Nephron (organoid): Measurements from ENCODE around the gene SC5D.

Experiments used
- H3K27ac Mint-ChIP-seq, 3 experiments: 2 replicates each; pipeline ENCODE4 v1.8.0; 2020; ENCODE audit warnings: mixed read lengths in 3 of 3, mild to moderate bottlenecking in 2 of 3, moderate library complexity in 1 of 3
- H3K27me3 Mint-ChIP-seq: 2 replicates; pipeline ENCODE4 v1.8.0; 2021; ENCODE audit warnings: low read depth, mild to moderate bottlenecking, moderate library complexity, mixed read lengths
- H3K36me3 Mint-ChIP-seq: 2 replicates; pipeline ENCODE4 v1.8.0; 2020; ENCODE audit warnings: low read depth, mixed read lengths
- H3K4me1 Mint-ChIP-seq: 2 replicates; pipeline ENCODE4 v1.8.0; 2020; ENCODE audit warnings: mixed read lengths
- H3K4me3 Mint-ChIP-seq, 3 experiments: 2 replicates each; pipeline ENCODE4 v1.8.0; 2020; ENCODE audit warnings: mild to moderate bottlenecking in 3 of 3, mixed read lengths in 3 of 3, moderate library complexity in 2 of 3
- H3K9me3 Mint-ChIP-seq: 2 replicates; pipeline ENCODE4 v1.8.0; 2020; ENCODE audit warnings: mixed read lengths
- TF ChIP-seq, protein P1 (sequence below), 3 experiments: fragments of 200-600 bp; sonication (generic); IDR thresholded peaks; one replicate each; pipeline ENCODE4 v1.5.0; 2021; ENCODE audit warnings: antibody characterized with exemption in 3 of 3; ENCODE audit not compliant: unreplicated experiment in 3 of 3

SC5D gene

DNA sequence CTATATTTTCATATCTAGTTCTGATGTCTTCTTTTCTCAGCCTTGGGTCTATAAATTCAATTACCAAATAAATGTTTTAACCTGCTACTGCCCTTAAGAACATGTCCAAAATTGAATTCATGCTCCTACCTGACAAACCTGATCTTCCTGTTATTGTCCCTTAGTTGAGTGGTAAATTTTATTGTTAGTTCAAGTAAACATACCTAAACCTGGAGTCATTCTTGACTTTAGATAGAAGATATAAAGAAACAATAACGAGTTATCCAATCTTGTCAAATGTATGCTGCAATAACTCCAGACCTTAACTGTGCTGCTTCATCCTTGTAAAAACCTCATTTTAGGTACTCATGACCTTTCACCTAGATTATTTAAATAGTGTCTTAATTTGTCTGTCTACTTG, 34.6 kb upstream of the SC5D start:
- Mint-ChIP-seq H3K4me3 (no peak overlapping the region), H3K27ac (no peak overlapping the region), H3K4me1 (no peaks in the 10 kb centered on the region), H3K36me3 (no peaks in the 10 kb centered on the region), H3K9me3 (peaks cover 37% of the 10 kb centered on the region), H3K27me3 (peaks cover 3% of the 10 kb centered on the region)
- TF ChIP-seq, protein P1, sequence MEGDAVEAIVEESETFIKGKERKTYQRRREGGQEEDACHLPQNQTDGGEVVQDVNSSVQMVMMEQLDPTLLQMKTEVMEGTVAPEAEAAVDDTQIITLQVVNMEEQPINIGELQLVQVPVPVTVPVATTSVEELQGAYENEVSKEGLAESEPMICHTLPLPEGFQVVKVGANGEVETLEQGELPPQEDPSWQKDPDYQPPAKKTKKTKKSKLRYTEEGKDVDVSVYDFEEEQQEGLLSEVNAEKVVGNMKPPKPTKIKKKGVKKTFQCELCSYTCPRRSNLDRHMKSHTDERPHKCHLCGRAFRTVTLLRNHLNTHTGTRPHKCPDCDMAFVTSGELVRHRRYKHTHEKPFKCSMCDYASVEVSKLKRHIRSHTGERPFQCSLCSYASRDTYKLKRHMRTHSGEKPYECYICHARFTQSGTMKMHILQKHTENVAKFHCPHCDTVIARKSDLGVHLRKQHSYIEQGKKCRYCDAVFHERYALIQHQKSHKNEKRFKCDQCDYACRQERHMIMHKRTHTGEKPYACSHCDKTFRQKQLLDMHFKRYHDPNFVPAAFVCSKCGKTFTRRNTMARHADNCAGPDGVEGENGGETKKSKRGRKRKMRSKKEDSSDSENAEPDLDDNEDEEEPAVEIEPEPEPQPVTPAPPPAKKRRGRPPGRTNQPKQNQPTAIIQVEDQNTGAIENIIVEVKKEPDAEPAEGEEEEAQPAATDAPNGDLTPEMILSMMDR (IDR thresholded peaks at IDR 0.05; ENCODE audit: unreplicated experiment in 3 of 3), result no peak

DNA sequence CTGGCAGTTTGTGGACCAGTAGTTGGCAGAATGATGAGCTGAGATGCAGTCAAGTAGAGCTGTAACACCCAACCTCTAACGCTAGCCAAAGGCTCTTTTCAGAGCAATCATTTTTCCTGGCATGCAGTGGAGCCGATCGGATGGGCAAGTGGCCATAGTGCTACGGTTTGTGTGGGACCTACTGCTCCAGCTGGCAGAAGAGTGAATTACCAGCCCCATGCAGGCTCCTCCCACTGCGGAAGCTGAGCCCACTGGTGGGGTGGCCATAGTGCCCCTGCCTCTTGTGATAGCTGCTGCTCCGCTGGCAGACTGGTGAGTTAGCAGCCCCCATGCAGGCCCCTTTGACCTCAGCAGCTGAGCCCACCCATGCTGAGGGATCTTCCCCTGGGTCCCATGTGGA, 27.0 kb upstream of the SC5D start:
- TF ChIP-seq, protein P1 (IDR thresholded peaks at IDR 0.05; ENCODE audit: unreplicated experiment in 3 of 3), result no peak
- Mint-ChIP-seq H3K4me3 (no peak overlapping the region), H3K36me3 (no peaks in the 10 kb centered on the region), H3K4me1 (peaks cover 15% of the 10 kb centered on the region), H3K27me3 (peaks cover 15% of the 10 kb centered on the region), H3K27ac (no peak overlapping the region), H3K9me3 (peaks cover 37% of the 10 kb centered on the region)

DNA sequence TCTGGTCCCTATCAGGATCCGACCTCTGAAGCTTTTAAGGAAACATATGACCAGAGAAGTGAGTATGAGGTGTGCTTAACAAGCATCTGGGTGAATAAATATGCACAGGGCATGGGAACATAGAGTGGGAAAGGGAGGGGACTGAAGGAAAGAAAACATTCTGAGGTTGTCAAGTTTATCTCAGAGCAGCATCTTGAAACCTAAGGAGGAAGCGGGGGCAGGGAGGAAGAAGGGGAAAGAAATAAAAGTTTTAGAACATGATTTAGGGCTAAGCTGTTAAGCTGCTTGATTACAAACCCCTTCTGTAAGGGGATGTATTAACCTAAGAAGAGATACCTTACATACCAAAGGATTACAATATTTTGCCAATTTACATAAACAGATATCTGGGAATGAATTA, 24.0 kb upstream of the SC5D start:
- H3K9me3 Mint-ChIP-seq, result peaks cover 20% of the 10 kb centered on the region
- TF ChIP-seq, protein P1 (IDR thresholded peaks at IDR 0.05; ENCODE audit: unreplicated experiment in 3 of 3), result no peak
- H3K27me3 Mint-ChIP-seq, result peaks cover 15% of the 10 kb centered on the region
- H3K36me3 Mint-ChIP-seq, result no peaks in the 10 kb centered on the region
- no peak overlapping the region for H3K4me3 Mint-ChIP-seq
- H3K27ac Mint-ChIP-seq, result no peak overlapping the region
- peaks cover 21% of the 10 kb centered on the region for H3K4me1 Mint-ChIP-seq

DNA sequence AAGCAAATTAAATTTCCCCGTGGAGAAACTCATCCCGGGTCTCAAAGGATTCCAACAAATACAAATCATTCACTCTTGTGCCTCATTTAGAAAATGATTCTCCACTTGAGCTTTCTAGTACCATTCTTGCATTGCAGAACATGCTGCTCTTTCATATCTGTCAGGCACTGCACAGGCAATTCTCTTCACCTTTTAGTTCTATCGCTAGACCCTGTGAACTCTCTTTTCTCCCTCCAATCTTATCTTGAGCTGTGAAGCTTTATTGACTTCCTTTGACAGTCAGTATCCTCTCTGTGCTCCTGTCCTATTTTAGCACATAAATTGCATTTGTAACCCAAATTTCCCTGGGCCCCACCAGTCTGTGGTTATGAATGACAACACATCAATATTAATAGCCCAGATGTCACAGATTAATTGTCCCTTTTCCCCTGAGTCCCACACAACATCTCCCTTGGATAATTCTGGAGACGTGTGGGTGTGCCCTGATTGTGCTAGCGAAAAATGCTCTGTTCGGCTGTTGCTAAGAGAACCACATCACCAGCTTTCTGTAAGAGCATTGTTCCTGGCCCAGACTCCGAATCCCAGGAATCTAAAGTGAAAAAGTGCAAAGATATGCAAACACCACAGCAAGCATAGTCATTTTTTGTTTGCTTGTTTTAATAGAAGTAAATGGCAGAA, 22.4 kb upstream of the SC5D start:
- Mint-ChIP-seq H3K36me3 (no peaks in the 10 kb centered on the region), H3K4me1 (peaks cover 21% of the 10 kb centered on the region), H3K27me3 (peaks cover 13% of the 10 kb centered on the region), H3K4me3 (no peak overlapping the region), H3K27ac (no peak overlapping the region), H3K9me3 (peaks cover 12% of the 10 kb centered on the region)
- TF ChIP-seq, protein P1 (IDR thresholded peaks at IDR 0.05; ENCODE audit: unreplicated experiment in 3 of 3), result no peak

DNA sequence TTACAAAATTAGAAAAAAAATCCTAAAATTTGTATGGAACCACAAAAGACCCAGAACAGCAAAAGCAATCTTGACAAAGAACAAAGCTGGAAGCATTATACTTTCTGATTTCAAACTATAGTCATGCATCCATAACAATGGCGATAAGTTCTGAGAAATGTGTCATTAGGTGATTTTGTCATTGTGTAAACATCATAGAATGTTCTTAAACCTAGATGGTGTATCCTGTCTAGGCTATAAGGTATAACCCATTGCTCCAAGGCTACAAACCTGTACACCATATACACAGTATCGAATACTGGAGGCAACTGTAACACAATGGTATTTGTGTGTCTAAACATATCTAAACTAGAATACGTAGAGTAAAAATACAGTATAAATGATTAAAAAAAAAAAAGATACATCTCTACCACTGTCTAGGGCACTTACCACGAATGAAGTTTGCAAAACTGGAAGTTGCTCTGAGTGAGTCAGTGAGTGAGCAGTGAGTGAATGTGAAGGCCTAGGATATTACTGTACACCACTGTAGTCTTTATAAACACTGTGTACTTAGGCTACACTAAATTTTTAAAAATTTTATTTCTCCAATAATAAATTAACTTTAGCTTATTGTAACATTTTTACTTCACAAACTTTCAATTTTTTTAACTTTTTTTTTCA, 18.1 kb upstream of the SC5D start:
- Mint-ChIP-seq H3K27ac (no peak overlapping the region), H3K36me3 (no peaks in the 10 kb centered on the region), H3K4me1 (peaks cover 12% of the 10 kb centered on the region), H3K9me3 (peaks cover 19% of the 10 kb centered on the region), H3K27me3 (peaks cover 4% of the 10 kb centered on the region), H3K4me3 (no peak overlapping the region)
- TF ChIP-seq, protein P1 (IDR thresholded peaks at IDR 0.05; ENCODE audit: unreplicated experiment in 3 of 3), result no peak

DNA sequence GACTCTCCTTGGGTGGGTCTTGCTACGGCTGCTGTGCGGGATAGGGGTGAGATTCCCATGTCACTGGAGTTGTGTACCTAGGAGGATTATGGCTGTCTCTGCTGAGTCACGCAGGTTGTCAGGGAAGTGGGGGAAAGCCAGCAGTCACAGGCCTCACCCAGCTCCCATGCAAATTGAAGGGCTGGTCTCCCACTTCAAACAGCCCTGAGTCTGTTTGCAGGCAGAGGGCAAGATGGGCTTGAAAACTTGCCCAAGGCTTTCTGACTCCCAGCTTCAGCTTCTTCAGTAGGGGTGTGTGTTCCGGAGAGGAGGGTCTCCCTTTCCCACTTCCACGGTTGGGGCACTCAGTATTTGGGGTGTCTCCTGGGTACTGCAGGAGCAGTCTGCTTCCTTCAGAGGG, 10.9 kb upstream of the SC5D start:
- Mint-ChIP-seq H3K36me3 (no peaks in the 10 kb centered on the region), H3K4me1 (no peaks in the 10 kb centered on the region), H3K27me3 (no peaks in the 10 kb centered on the region), H3K27ac (no peak overlapping the region), H3K4me3 (no peak overlapping the region), H3K9me3 (peaks cover 30% of the 10 kb centered on the region)
- TF ChIP-seq, protein P1 (IDR thresholded peaks at IDR 0.05; ENCODE audit: unreplicated experiment in 3 of 3), result no peak
